SJSA1 (cell line): ENCODE results near the gene PRR5. TPM values are rescaled to one million over a fixed set of nuclear protein-coding genes. Genes with fewer than 3 reads are reported as not detected.
"Not testable (repeated sequence)": the region's sequence is repeated elsewhere in the genome, so short reads cannot be mapped to it uniquely, and the experiment has no call there.

Experiments used
- DNase-seq, 2 experiments: peaks; one replicate each; pipeline ENCODE4 v3.0.0-alpha.2; 2015 to 2020; ENCODE audit warnings: low spot score in 2 of 2, low read depth in 1 of 2
- H3K27ac ChIP-seq: fragments of 250-450 bp; sonication (Bioruptor Pico); 2 replicates; pipeline ENCODE4 v1.5.1; 2020; ENCODE audit warnings: mild to moderate bottlenecking, moderate library complexity
- H3K27me3 ChIP-seq: fragments of 250-450 bp; sonication (Bioruptor Pico); replicated peaks from 2 replicates; pipeline ENCODE4 v1.5.1; 2020; ENCODE audit warnings: mild to moderate bottlenecking, moderate library complexity
- H3K36me3 ChIP-seq: fragments of 250-450 bp; sonication (Bioruptor Pico); 2 replicates; pipeline ENCODE4 v1.5.1; 2020; ENCODE audit warnings: mild to moderate bottlenecking
- H3K4me1 ChIP-seq: fragments of 250-450 bp; sonication (Bioruptor Pico); replicated peaks from 2 replicates; pipeline ENCODE4 v1.6.1; 2021; ENCODE audit warnings: mild to moderate bottlenecking
- H3K4me3 ChIP-seq: fragments of 250-450 bp; sonication (Bioruptor Pico); 2 replicates; pipeline ENCODE4 v1.5.1; 2020; ENCODE audit warnings: mild to moderate bottlenecking
- H3K9me3 ChIP-seq: fragments of 250-450 bp; sonication (Bioruptor Pico); replicated peaks from 2 replicates; pipeline ENCODE4 v1.5.1; 2020; ENCODE audit warnings: mild to moderate bottlenecking
- total RNA-seq: library from RNA; depleted of rRNA; stranded (reverse); fragments of >200 nt; shearing (Covaris generic); gene quantifications from 2 replicates; pipeline ENCODE4 v1.2.3, GENCODE V29; 2014

Gene PRR5
- total RNA-seq, 1 experiment from 2014 or later = 6.1 TPM

DNA sequence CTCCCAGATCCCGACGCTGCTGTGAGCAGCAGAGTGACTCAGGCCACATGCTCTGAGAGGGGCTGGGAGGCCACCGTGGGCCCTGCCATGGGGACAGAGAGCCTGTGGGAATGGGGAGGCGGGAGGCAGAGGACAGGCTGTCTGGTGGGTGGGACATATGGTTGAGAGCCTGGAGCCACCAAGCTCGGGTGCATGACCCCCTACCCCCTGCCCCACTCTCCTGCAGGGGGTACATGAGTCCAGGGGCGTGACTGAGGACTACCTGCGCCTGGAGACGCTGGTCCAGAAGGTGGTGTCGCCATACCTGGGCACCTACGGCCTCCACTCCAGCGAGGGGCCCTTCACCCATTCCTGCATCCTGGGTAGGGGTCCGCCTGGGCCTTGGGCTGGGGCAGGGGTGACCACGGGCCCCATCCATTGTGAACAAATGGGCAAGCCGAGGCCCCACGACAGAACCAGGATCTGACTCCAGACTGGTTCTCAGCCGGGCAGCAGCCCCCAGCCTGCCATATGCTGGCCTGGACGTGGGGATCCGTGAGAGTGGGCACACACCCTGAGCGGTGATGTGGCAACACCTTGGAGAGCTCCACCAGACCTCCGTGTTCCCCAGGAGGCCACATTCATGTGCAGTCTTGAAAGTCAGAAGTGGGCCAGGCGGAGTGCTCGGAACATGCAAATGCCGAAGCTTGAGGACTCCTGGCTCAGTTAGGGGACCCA is 33.0 kb downstream of the PRR5 start:
- no peaks in the 10 kb centered on the region for H3K36me3 ChIP-seq

DNA sequence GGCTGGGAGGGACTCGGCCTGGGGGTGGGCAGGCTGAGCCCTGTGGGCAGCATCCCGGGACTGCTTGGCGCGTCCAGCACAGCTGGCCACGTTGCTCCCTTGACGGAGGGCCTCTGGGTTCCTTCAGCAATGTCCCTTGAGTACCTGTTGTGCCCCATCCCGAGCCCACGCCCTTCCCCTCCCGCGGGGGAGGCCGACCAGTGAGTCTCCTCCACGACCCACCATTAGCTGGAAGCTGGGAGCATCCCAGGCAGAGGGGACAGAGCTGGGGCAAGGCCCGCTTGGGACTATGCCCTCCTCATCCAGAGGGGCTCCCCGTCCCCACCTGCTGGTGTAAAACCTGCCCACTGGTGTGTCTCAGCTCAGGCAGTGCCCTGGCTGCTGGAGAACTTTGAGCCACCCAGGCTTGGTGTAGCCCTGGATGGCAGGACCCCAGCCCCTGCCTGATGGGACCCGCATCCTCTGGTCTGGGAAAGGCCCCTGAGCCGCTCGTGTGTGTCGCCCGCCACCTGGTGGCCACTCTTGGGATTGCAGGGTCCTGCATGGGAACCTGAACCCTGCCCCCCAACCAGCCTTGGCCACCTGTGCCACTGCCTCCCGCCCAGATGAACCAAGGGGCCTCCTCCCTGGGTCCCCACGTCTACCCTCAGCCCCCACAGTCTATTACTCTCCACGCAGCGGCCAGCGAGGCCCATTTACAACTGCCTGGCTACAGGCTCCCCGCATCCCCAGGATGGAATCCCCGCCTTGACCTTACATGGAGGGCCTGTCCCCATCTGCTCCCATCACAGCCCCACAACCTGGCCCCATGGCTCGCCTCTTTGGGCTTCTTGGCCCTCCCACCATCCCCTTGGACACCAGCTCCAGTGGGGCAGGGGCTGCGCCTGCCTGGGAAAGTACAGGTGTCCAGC is 33.8 kb downstream of the PRR5 start:
- Histone ChIP-seq H3K27me3 (no peaks in the 10 kb centered on the region), H3K4me1 (peaks cover 13% of the 10 kb centered on the region), H3K27ac (no peak overlapping the region), H3K36me3 (no peaks in the 10 kb centered on the region), H3K4me3 (no peak overlapping the region), H3K9me3 (no peaks in the 10 kb centered on the region)
- peak; percentile 66 to 79 for DNase-seq

More for the DNA sequence above, 33.0 kb downstream of the PRR5 start:
- Histone ChIP-seq H3K27ac (no peak overlapping the region), H3K4me3 (no peak overlapping the region), H3K4me1 (peaks cover 11% of the 10 kb centered on the region), H3K9me3 (no peaks in the 10 kb centered on the region), H3K27me3 (no peaks in the 10 kb centered on the region)
- no peak for DNase-seq

DNA sequence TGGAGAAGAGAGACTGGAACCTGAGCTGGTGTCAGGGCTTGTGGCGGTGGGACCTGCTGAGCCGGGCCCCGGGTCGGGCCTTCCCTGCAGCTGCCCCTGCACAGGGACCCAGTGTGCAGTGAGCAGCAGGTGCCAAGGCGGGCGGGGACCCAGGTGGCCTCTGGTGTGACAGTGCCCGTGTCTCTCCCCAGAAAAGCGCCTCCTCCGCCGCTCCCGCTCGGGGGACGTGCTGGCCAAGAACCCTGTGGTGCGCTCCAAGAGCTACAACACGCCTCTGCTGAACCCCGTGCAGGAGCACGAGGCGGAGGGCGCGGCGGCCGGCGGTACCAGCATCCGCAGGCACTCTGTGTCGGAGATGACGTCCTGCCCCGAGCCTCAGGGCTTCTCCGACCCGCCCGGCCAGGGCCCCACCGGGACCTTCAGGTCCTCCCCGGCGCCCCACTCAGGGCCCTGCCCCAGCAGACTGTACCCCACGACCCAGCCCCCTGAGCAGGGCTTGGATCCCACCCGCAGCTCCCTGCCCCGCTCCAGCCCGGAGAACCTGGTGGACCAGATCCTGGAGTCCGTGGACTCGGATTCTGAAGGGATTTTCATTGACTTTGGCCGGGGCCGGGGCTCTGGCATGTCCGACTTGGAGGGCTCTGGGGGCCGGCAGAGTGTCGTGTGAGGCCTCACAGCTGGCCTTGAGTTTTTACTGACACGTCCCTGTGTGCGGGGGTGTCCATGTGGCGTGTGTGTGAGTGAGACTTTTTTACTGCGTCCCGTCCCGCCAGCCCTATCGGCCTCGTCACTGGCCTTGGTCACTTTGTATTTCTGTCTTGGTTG is 34.8 kb downstream of the PRR5 start:
- no peak overlapping the region for H3K27ac ChIP-seq
- no peak for DNase-seq
- no peaks in the 10 kb centered on the region for H3K36me3 ChIP-seq
- H3K4me3 ChIP-seq = no peak overlapping the region
- no peaks in the 10 kb centered on the region for H3K9me3 ChIP-seq
- no peaks in the 10 kb centered on the region for H3K27me3 ChIP-seq
- peaks cover 13% of the 10 kb centered on the region for H3K4me1 ChIP-seq

DNA sequence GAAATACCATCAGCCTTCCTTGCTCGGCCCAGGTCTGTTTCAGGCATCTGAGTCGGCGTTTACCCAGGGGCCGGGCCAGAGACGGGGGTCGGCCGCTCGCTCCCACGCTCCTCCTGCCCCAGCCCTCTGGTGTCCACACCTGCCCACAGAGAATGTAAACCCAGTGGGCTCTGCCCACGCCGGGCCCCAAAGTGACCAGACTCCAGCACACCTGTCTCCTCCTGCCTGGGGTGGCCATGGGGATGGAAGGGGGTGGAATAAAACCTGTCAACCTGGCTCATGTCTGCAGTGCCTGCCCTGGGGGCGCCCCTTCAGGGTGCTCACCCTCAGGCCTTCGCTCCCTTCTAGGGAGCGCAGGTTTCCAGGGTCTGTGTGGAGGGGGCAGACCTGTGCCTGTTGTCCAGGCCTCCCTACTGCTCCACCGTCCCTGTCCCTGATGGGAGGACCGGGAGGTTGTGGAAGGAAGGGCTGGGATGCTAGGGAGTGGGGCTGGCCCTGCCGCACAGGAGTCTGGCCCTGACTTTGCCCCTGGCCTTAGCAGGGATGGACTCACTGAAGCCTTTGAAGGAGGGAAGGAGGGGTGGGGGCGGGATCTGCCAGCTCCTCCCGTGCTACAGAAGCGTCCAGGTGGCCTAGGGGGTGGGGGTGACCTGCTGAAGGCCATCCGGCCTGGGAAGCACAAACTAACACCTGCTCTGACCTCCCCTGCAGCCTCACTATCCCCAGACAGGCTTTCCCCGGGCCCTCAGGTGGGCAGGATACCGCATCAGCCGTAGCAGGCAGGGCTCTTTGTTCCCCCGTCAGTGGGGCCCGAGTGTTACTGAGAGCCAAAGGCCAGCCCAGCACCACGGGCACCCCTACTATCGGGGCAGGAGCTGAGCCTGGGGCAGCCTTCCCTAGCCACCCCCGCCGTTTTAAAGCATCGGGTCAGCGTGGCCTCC is 35.7 kb downstream of the PRR5 start:
- H3K27me3 ChIP-seq = no peaks in the 10 kb centered on the region
- DNase-seq = no peak
- H3K36me3 ChIP-seq = no peaks in the 10 kb centered on the region
- H3K9me3 ChIP-seq = no peaks in the 10 kb centered on the region
- H3K27ac ChIP-seq = no peak overlapping the region
- H3K4me3 ChIP-seq = no peak overlapping the region
- peaks cover 13% of the 10 kb centered on the region for H3K4me1 ChIP-seq

DNA sequence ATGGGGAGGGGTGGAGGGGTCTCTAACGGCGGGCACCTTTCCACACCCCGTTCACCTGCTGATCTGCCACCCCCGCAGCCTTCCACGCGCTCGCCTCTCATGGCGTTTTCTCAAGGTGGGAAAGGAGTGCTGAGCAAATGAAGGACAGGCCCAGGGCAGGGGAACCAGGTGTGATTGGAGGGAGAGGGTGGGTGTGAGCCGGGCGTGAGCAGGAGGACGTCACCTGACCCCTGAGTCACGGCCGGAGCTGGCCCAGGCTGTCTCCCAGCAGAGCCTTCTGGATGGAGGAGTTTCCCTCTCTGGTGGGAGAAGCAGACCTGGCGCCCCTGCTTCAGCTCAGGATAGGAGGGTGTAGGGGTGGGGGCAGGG is 36.3 kb downstream of the PRR5 start:
- H3K4me3 ChIP-seq = no peak overlapping the region
- H3K9me3 ChIP-seq = no peaks in the 10 kb centered on the region
- H3K27ac ChIP-seq = no peak overlapping the region
- no peaks in the 10 kb centered on the region for H3K36me3 ChIP-seq
- DNase-seq = no peak
- H3K27me3 ChIP-seq = no peaks in the 10 kb centered on the region
- peaks cover 13% of the 10 kb centered on the region for H3K4me1 ChIP-seq

DNA sequence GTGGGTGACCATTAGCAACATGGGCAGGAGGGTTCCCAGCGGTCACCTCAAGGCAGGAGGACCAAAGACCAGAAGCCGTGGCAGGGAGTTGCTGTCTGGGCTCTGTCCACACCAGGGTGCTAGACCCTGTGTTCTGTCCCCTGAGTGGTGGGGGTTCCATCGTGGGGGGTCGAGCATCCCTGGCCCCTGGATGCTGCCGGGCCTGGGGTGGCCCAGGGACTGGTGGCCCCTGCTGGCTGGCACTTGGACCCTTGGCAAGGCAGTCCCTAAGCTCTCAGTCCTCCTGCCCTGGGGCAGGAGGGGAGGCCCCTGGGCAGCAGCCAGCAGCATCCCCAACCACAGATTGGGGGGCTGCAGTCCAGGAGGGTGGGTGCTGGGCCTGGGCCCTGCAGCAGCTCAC is 37.0 kb downstream of the PRR5 start:
- no peak for DNase-seq
- Histone ChIP-seq H3K4me1 (peaks cover 13% of the 10 kb centered on the region), H3K36me3 (no peaks in the 10 kb centered on the region), H3K27me3 (0 out of 2 replicates have a peak, but pooled peaks cover 2% of the 10 kb centered on the region), H3K9me3 (no peaks in the 10 kb centered on the region), H3K4me3 (no peak overlapping the region), H3K27ac (no peak overlapping the region)

DNA sequence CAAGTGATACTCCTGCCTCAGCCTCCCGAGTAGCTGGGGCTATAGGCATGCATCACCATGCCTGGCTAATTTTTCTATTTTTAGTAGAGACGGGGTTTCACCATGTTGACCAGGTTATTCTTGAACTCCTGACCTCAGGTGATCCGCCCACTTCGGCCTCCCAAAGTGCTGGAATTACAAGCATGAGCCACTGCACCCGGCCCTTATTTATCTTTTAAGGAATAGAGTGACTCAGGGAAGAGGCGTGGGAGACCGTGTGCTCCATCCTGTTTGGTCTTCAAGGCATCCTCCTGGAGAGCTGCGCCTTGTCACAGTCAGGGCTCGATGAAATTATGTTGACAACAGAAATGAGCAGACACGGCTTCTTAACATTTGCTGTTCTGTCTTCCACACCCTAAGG is 37.7 kb downstream of the PRR5 start:
- DNase-seq = peak in 1 of 2 experiments; percentile 41
- H3K4me3 ChIP-seq, H3K27me3 ChIP-seq, H3K36me3 ChIP-seq, H3K9me3 ChIP-seq, H3K27ac ChIP-seq: not testable (repeated sequence)
- peaks cover 13% of the 10 kb centered on the region for H3K4me1 ChIP-seq

DNA sequence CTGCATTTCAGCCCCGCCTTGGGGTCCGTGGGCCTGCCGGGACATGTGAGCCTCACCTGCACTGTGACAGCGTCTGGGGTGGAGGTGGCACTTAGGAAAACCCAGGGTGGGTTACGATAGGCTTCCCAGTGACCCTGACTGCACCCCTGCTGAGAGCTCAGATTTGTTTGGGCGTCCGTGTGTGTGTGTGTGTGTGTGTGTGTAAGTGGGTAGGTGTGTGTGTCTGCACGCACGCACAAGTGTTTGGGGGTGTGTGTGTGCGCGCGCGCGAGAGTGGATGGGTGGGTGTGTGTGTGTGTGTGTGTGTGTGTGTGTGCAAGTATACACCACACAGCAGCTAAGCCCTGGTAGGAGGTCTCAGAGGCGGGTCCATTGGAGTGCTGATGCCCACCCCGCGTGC is 38.3 kb downstream of the PRR5 start:
- no peak overlapping the region for H3K27ac ChIP-seq
- no peaks in the 10 kb centered on the region for H3K9me3 ChIP-seq

DNA sequence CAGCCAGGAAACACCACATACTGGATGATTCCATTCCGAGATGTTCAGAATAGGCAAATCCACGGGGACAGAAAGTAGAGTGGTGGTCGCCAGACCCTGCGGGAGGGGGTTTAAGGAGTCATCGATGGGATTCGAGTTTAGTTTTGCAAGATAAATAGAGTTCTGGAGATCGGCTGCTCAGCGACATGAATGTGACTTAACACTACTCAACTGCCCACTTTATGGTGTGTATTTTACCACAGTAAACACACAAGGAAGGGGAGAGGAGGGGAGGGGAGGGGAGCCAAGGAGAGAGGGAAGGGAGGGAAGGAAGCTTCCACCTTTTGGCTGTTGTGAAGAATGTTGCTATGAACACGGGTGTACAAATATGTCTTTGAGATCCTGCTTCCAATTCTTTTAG is 39.9 kb downstream of the PRR5 start:
- Histone ChIP-seq H3K9me3 (no peaks in the 10 kb centered on the region), H3K27ac (no peak overlapping the region), H3K36me3 (no peaks in the 10 kb centered on the region), H3K4me1 (peaks cover 20% of the 10 kb centered on the region), H3K4me3 (no peak overlapping the region), H3K27me3 (0 out of 2 replicates have a peak, but pooled peaks cover 2% of the 10 kb centered on the region)
- no peak for DNase-seq

More for the DNA sequence above, 38.3 kb downstream of the PRR5 start:
- DNase-seq = no peak
- Histone ChIP-seq H3K27me3 (0 out of 2 replicates have a peak, but pooled peaks cover 2% of the 10 kb centered on the region), H3K36me3 (no peaks in the 10 kb centered on the region), H3K4me1 (peaks cover 13% of the 10 kb centered on the region), H3K4me3 (no peak overlapping the region)

DNA sequence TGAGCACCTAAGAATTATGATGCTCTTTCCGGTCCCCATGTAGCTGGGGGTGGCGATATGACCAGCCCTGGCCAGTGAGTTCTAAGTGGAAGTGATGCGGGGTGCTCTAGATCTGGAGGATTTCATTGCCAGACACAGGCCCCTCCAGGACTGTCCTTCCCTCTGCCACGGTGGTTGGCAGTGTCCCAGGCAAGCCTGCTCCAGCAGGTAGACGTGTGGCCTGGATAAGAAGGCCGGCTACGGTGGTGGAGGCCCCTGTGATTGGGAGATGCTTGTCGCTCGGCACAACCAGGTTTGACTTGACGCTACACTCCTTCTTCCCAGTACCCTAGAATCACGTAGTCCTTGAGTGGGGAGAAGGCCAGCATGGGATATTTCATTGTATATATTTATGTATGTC is 41.2 kb downstream of the PRR5 start:
- H3K27ac ChIP-seq = no peak overlapping the region
- no peak for DNase-seq
- no peaks in the 10 kb centered on the region for H3K36me3 ChIP-seq
- no peak overlapping the region for H3K4me3 ChIP-seq
- 0 out of 2 replicates have a peak, but pooled peaks cover 2% of the 10 kb centered on the region for H3K27me3 ChIP-seq
- H3K4me1 ChIP-seq = peaks cover 26% of the 10 kb centered on the region
- no peaks in the 10 kb centered on the region for H3K9me3 ChIP-seq

DNA sequence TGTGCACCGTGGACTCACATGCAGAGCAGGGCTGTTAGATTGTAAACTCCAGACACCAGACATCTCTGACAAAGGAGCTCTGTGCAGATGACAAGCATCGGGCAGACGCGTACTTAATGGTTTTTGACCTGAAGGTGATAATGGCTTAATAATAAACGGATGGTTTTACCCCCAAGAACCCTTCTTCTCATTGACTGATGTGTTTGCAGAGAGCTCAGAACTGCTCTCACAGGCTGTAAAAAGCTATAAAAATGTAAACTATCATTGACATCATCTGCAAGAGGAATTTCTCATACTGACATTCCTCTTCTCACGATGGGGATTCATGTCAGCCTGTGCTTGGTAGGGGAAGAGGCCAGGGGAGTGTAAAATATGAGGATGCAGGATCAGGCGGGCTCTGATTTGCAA is 41.8 kb downstream of the PRR5 start:
- no peak for DNase-seq
- H3K27me3 ChIP-seq = 0 out of 2 replicates have a peak, but pooled peaks cover 2% of the 10 kb centered on the region
- no peak overlapping the region for H3K4me3 ChIP-seq
- H3K4me1 ChIP-seq = peaks cover 26% of the 10 kb centered on the region
- H3K27ac ChIP-seq = no peak overlapping the region
- no peaks in the 10 kb centered on the region for H3K9me3 ChIP-seq
- no peaks in the 10 kb centered on the region for H3K36me3 ChIP-seq

DNA sequence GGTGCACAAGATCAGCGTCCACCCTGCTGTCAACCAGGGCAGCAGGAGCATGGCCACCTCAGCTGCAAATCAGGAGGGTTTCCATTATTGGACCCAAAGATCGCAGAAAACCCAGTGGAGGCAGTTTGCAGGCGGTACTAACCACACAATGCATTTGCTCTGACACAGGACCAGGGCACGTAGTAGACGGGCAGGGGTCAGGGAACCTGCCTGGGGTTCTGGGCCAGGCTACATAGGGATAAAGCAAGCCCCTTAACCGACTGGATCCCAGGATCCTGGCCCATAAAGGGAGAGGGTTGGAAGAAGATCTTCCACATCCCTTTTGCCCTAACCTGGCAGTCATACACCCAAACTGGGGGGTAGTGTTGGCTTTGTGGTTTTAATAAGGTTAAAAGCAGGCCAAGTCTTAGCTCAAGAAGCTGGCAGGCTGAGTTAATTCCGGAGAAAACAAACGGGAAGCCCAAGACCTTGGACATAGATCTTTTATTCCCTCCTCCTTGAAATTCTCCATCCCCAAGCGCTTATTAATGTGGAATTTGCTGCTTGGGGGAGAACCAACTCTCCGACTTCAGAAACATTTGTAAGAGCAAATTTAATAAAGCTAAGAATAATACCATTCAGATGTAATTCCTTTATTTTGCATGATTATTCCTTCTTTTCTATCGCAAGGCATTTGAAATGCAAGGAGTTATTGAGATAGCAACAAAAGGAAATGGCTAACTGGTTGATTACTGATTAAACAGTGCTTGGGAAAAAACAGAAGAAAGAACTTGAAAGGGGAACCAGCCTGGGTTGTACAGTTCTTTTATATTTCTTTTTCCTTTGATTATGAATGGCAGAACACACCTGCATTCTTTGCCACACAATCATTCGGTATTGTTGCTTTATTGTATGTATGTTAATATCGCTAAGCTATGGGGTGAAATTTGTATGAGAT is 44.1 kb downstream of the PRR5 start:
- H3K9me3 ChIP-seq = 0 out of 2 replicates have a peak, but pooled peaks cover 3% of the 10 kb centered on the region
- H3K4me3 ChIP-seq = no peak overlapping the region
- H3K4me1 ChIP-seq = peaks cover 20% of the 10 kb centered on the region
- H3K27me3 ChIP-seq = 0 out of 2 replicates have a peak, but pooled peaks cover 2% of the 10 kb centered on the region
- no peak for DNase-seq
- H3K36me3 ChIP-seq = no peaks in the 10 kb centered on the region
- H3K27ac ChIP-seq = no peak overlapping the region
